Naive thymus-derived CD8-positive, alpha-beta T cell (primary cell): ENCODE results near the gene ZNF581. TPM values are rescaled to one million over a fixed set of nuclear protein-coding genes. Genes with fewer than 3 reads are reported as not detected.

Experiments
- ATAC-seq, 2 donors: fragments of 150-1000 bp; cut with Tn5 transposase in 1 of 2; sonication (Bioruptor Pico), chemical (Tn5 transposase) in 1 of 2; 1 replicate in 1 of 2; 2 replicates in 1 of 2; pipeline ENCODE4 v1.10.0; 2021; ENCODE audit warnings: mild to moderate bottlenecking in 2 of 2, moderate library complexity in 2 of 2
- POLR2A ChIA-PET: fragments of 350-600 bp; sonication (Branson Sonifier 250); formaldehyde crosslinking; loops from one replicate; lab custom pipeline; 2021; ENCODE audit warnings: antibody characterized with exemption; lab: Charles Lee
- DNase-seq, 10 donors: peaks; one replicate each; pipeline versions ENCODE4 v3.0.0 to v3.0.0-alpha.2; 2020 to 2022
- H3K27ac Mint-ChIP-seq, 10 donors: one replicate each; pipeline ENCODE4 v1.8.0; 2020 to 2022; ENCODE audit warnings: mild to moderate bottlenecking in 10 of 10, mixed read lengths in 10 of 10, moderate library complexity in 4 of 10, inconsistent platforms in 1 of 10
- H3K27me3 Mint-ChIP-seq, 5 donors: one replicate each; pipeline ENCODE4 v1.8.0; 2021 to 2022; ENCODE audit warnings: mixed read lengths in 5 of 5
- H3K36me3 Mint-ChIP-seq, 3 donors: one replicate each; pipeline ENCODE4 v1.8.0; 2020 to 2022; ENCODE audit warnings: mixed read lengths in 3 of 3, mild to moderate bottlenecking in 2 of 3, inconsistent platforms in 1 of 3
- H3K4me1 Mint-ChIP-seq, 4 donors: one replicate each; pipeline ENCODE4 v1.8.0; 2021 to 2022; ENCODE audit warnings: mixed read lengths in 4 of 4
- H3K4me3 Mint-ChIP-seq, 10 donors: one replicate each; pipeline ENCODE4 v1.8.0; 2020 to 2022; ENCODE audit warnings: mild to moderate bottlenecking in 10 of 10, mixed read lengths in 10 of 10, moderate library complexity in 6 of 10, inconsistent platforms in 1 of 10
- H3K9me3 Mint-ChIP-seq, 9 donors: one replicate each; pipeline ENCODE4 v1.8.0; 2020 to 2022; ENCODE audit warnings: mixed read lengths in 9 of 9, mild to moderate bottlenecking in 3 of 9, inconsistent platforms in 1 of 9, moderate library complexity in 1 of 9
- polyA plus RNA-seq, 3 donors: library from polyadenylated mRNA; unstranded; fragments of 300-500 nt; fragmentation: Illumina TruSeq; gene quantifications; one replicate each; pipeline ENCODE4 v1.2.3, GENCODE V29; 2021
- total RNA-seq, 8 experiments: library from RNA in 2 of 8; stranded (reverse) in 2 of 8; gene quantifications; one replicate each; pipeline ENCODE4 v1.2.3 and lab custom pipeline; 2021 to 2026

Gene ZNF581
- total and polyA plus RNA-seq, 5 experiments from 2014 or later: 21.2 to 36.3 (median 34.9) TPM

- no peak for ATAC-seq
- H3K4me3 Mint-ChIP-seq: peak overlapping the region in 3 of 10 donors; percentile 12 to 26 (median 14)
- DNase-seq: no peak
- H3K4me1 Mint-ChIP-seq: peaks cover 14 to 54% (median 43%) of the 10 kb centered on the region in 4 donors
- H3K36me3 Mint-ChIP-seq: peaks cover 2 to 84% (median 4%) of the 10 kb centered on the region in 3 donors
- POLR2A ChIA-PET: interaction anchor here (1.0 to 1.6 kb wide), 5 partner anchors 12 to 38 kb away, joined by 3 to 8 read pairs (median 6); partner anchors contain the start of gene U2AF2
- no peaks in the 10 kb centered on the region for H3K27me3 Mint-ChIP-seq
- H3K27ac Mint-ChIP-seq: peak overlapping the region in 6 of 10 donors; percentile 34 to 75 (median 58)
- H3K9me3 Mint-ChIP-seq: no peaks in the 10 kb centered on the region
Measured at GRCh38 chr19:55670280-55671053, 27.0 kb downstream of the ZNF581 start.

DNA sequence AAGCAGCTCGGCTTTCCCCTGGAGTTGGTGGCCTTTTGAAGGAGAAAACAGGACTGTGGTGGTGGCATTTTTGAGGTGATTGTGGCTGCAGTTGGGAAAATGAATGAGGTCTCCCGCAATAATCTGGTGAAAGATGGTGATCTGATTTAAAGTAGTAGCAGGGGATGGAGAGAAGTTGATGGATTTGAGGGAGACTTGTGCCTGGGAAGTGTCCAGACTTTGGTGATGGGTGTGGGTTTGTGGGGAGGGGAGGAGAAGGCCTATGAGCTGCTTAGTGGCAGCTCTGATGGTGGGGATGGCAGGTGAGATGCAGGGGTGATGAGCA lies 27.6 kb downstream of the ZNF581 start:
- Mint-ChIP-seq H3K9me3 (no peaks in the 10 kb centered on the region), H3K4me1 (peaks cover 19 to 57% (median 48%) of the 10 kb centered on the region in 4 donors), H3K36me3 (peaks cover 4 to 79% (median 4%) of the 10 kb centered on the region in 3 donors), H3K4me3 (peak overlapping the region in 1 of 10 donors; percentile 7), H3K27me3 (no peaks in the 10 kb centered on the region), H3K27ac (peak overlapping the region in 5 of 10 donors; percentile 46 to 62 (median 57))
- POLR2A ChIA-PET: interaction anchor here (1.0 to 1.6 kb wide), 4 partner anchors 14 to 39 kb away, joined by 3 to 8 read pairs (median 6); partner anchors contain the start of gene U2AF2
- DNase-seq (no peak), ATAC-seq (no peak)

DNA sequence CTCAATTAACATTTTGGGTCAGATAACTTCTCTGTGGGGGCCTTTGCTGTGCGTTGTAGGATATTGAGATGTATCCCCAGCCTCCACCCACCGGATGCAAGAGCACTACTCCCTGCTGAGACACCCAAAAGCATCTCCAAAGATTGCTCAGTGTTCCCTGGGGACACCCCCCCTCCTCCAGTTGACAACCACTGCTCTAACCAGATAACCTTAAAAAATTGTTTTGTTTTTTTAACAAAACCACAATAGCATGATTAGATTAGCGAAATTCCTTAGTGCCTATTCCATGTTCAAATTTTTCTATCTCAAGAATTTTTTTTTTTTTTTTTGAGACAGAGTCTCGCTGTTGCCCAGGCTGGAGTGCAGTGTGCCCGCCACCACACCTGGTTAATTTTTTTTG lies 29.0 kb downstream of the ZNF581 start:
- no peak for ATAC-seq
- peak overlapping the region in 9 of 10 donors; percentile 22 to 90 (median 66) for H3K27ac Mint-ChIP-seq
- peaks cover 26 to 68% (median 57%) of the 10 kb centered on the region in 4 donors for H3K4me1 Mint-ChIP-seq
- POLR2A ChIA-PET: interaction anchor here (1.2 kb wide), 1 partner anchor 19 kb away, joined by 3 read pairs; no protein-coding TSS in a partner anchor
- peaks cover 0 to 65% (median 4%) of the 10 kb centered on the region in 3 donors for H3K36me3 Mint-ChIP-seq
- DNase-seq: no peak
- H3K9me3 Mint-ChIP-seq: no peaks in the 10 kb centered on the region
- H3K27me3 Mint-ChIP-seq: no peaks in the 10 kb centered on the region
- peak overlapping the region in 3 of 10 donors; percentile 3 to 39 (median 29) for H3K4me3 Mint-ChIP-seq

DNA sequence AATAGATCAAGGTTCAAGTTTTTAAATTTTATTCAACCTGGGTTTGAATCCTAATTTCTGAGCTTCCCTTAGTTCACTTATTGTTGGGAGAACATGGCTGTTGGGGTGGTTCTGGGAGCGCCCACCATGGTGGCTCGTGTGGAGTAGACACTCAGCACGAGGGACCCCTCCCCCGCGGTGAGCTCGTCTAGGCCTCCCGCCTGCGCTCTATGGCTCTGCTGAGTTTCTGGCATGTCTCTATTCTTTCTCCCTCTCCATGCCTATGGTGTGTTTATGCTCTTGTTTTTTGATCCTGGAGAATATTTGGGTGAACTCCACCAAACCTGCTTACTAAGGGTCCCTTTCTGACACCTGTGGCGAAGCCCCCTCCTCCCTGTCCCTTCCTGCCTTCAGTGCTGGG lies 30.0 kb downstream of the ZNF581 start:
- H3K36me3 Mint-ChIP-seq: peaks cover 2 to 63% (median 4%) of the 10 kb centered on the region in 3 donors
- H3K4me3 Mint-ChIP-seq: peak overlapping the region in 9 of 10 donors; percentile 1 to 50 (median 42)
- ATAC-seq (no peak), DNase-seq (no peak)
- H3K9me3 Mint-ChIP-seq: no peaks in the 10 kb centered on the region
- H3K27me3 Mint-ChIP-seq: no peaks in the 10 kb centered on the region
- POLR2A ChIA-PET: interaction anchor here (0.6 to 1.1 kb wide), 6 partner anchors 16 to 266 kb away, joined by 3 to 5 read pairs (median 3); partner anchors contain the start of gene UBE2S
- peaks cover 33 to 71% (median 63%) of the 10 kb centered on the region in 4 donors for H3K4me1 Mint-ChIP-seq
- H3K27ac Mint-ChIP-seq: peak overlapping the region; percentile 8 to 93 (median 81)

- Mint-ChIP-seq H3K4me1 (peaks cover 37 to 75% (median 66%) of the 10 kb centered on the region in 4 donors), H3K27me3 (no peaks in the 10 kb centered on the region), H3K9me3 (no peaks in the 10 kb centered on the region), H3K27ac (peak overlapping the region in 9 of 10 donors; percentile 58 to 93 (median 89)), H3K4me3 (peak overlapping the region; percentile 1 to 98 (median 42)), H3K36me3 (peaks cover 2 to 63% (median 4%) of the 10 kb centered on the region in 3 donors)
- no peak for DNase-seq
- POLR2A ChIA-PET: interaction anchor here (0.7 to 1.5 kb wide), 5 partner anchors 17 to 73 kb away, joined by 3 to 8 read pairs (median 4); partner anchors contain the start of gene U2AF2
- ATAC-seq: no peak
Measured at GRCh38 chr19:55673889-55674288, 30.4 kb downstream of the ZNF581 start.

DNA sequence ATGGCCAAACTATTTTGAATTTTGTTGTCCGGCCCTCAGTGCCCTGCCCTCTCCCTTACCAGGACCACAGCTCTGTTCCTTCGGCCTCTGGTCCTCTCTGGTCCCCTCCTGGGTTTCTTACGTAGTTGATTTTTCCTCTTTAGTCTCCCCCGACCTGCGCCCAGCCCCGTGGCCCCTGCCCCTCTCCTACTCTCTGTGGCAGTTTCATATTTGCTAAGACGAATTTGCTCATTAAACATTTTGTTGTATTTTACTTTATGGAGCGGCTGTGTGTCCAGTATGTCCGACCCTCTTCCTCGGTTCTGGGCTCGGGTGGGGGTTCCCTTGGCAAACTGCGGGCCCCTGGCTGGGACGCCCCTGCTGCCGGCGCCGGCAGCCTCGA lies 31.0 kb downstream of the ZNF581 start:
- Mint-ChIP-seq H3K27ac (peak overlapping the region; percentile 37 to 96 (median 89)), H3K4me3 (peak overlapping the region; percentile 46 to 98 (median 62)), H3K27me3 (no peaks in the 10 kb centered on the region), H3K9me3 (no peaks in the 10 kb centered on the region), H3K4me1 (peaks cover 38 to 77% (median 70%) of the 10 kb centered on the region in 4 donors), H3K36me3 (peaks cover 2 to 62% (median 4%) of the 10 kb centered on the region in 3 donors)
- no peak for DNase-seq
- POLR2A ChIA-PET: interaction anchor here (1.0 to 1.5 kb wide), 4 partner anchors 18 to 39 kb away, joined by 3 to 8 read pairs (median 6); partner anchors contain the start of genes U2AF2 and ZNF581
- no peak for ATAC-seq

DNA sequence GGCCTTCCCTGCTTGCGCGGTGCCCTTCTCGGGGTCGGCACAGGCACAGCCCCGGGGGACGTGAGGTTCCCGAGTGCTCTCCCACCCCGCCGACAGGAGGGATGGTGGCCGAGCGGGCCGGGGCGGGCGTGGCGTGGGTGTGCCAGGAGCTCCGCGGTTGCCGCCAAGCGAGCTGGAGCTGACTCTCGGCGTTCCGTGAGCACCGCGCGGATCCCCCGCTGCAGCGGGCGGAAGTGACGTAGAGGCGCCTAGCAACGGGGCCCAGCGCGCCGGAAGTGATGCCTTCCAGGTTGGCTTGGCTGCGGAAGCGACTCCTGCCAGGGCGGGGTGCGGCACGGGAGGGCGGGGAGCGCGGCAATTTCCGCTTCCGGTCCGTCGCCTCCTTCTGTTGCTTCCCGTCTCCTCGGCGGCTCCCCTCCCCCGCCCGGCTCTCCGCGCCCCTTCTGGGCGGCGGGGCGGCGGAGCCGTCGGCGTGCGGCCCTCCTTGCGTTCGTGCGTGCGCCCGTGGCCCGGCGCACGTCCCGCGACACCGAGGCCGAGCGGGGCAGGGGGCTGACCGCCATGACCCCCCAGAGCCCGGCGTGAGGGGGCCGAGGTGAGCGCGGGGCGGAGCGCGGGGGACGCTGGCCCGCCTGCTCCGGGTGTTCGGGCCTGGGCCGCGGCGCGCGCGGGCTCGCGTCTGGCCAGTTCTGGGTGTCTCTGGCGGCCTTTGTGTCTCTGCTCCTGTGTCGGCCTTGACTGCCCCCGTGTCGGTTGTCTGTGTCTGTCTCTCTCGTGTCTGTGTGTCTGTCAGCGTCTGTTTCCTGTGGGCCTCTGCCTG lies 31.6 kb downstream of the ZNF581 start, which contains the start of gene EPN1:
Gene EPN1 (plus strand): TSS at position 386 of the 820 bp plus-strand sequence. CDS start 3,402 bp downstream, outside the sequence.
- POLR2A ChIA-PET: interaction anchor here (1.0 to 1.9 kb wide), 4 partner anchors 18 to 32 kb away, joined by 4 to 8 read pairs (median 6); partner anchors contain the start of genes U2AF2 and ZNF581

GRCh38 chr19:55675661-55676354 lies 32.4 kb downstream of the ZNF581 start:
- H3K36me3 Mint-ChIP-seq: peaks cover 2 to 63% (median 4%) of the 10 kb centered on the region in 3 donors
- peaks cover 40 to 80% (median 69%) of the 10 kb centered on the region in 4 donors for H3K4me1 Mint-ChIP-seq
- peak overlapping the region; percentile 94 to 98 (median 96) for H3K4me3 Mint-ChIP-seq
- H3K27me3 Mint-ChIP-seq: no peaks in the 10 kb centered on the region
- ATAC-seq (no peak), DNase-seq (no peak)
- POLR2A ChIA-PET: interaction anchor here (0.6 to 1.9 kb wide), 2 partner anchors 21 to 23 kb away, joined by 3 to 5 read pairs; partner anchors contain the start of gene U2AF2
- H3K27ac Mint-ChIP-seq: peak overlapping the region; percentile 89 to 99 (median 96)
- no peaks in the 10 kb centered on the region for H3K9me3 Mint-ChIP-seq

More for the DNA sequence above, 31.6 kb downstream of the ZNF581 start, which contains the start of gene EPN1:
- DNase-seq (peak; percentile 88 to 99 (median 97)), ATAC-seq (peak; percentile 89 to 93)
- Mint-ChIP-seq H3K36me3 (peaks cover 2 to 63% (median 4%) of the 10 kb centered on the region in 3 donors), H3K9me3 (no peaks in the 10 kb centered on the region), H3K4me1 (peaks cover 42 to 81% (median 71%) of the 10 kb centered on the region in 4 donors), H3K27ac (peak within 1 kb of the TSS; percentile 89 to 99 (median 96)), H3K27me3 (no peaks in the 10 kb centered on the region), H3K4me3 (peak within 1 kb of the TSS; percentile 94 to 98 (median 96))

DNA sequence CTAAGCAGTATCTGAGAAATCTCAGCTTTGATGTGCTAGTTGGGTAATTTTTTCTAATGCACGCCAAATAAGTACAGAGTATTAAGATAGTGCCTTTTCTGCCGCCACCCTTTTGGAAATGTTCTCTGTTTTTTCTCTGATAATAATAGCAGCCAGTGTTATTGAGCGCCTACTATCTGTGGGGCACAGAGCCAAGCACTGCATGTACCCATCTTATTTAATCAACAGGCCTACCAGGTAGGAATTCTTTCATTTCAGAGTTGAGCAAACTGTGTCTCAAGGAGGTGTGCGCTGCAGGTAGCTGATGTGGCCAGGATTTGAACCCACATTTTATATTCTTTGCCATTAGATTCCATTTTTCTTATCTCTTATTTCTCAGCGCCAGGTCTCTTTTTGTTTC lies 32.9 kb downstream of the ZNF581 start:
- no peak for ATAC-seq
- Mint-ChIP-seq H3K27ac (peak overlapping the region in 7 of 10 donors; percentile 70 to 97 (median 87)), H3K36me3 (peaks cover 2 to 61% (median 4%) of the 10 kb centered on the region in 3 donors), H3K9me3 (no peaks in the 10 kb centered on the region), H3K27me3 (no peaks in the 10 kb centered on the region), H3K4me1 (peaks cover 36 to 78% (median 66%) of the 10 kb centered on the region in 4 donors), H3K4me3 (peak overlapping the region; percentile 86 to 98 (median 96))
- no peak for DNase-seq
- POLR2A ChIA-PET: interaction anchor here (1.0 to 1.9 kb wide), 2 partner anchors 10 to 22 kb away, joined by 3 to 5 read pairs; partner anchors contain the start of gene U2AF2

DNA sequence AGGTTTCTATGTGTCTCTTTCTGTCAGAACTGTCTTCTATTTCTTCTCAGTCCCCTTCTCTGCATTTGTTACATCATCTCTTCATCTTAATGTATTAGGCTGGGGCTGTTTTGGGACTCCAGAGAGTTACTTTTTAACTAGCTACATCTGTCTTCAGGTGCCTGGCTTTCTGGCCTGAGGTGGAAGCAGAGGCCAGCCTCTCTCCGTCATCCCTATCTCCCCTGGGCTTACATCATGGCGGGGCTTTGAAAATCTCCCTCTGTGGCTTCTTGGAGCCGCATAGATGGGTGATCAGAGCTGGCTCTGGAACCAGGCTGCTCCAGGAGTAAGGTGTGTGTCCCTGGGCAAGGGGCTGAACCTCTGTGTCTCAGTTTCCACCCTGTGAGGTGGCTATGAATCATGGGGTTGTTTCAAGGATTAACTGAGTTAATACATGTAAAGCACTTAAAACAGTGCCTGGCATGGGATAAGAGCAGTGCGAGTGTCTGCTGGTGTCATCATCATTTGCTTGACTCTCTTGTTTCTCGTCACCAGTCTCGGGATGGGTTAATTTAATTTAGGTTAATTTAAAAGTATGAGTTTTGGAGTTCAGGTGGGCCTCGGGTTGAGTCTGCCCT lies 33.5 kb downstream of the ZNF581 start:
- Mint-ChIP-seq H3K36me3 (peaks cover 2 to 60% (median 4%) of the 10 kb centered on the region in 3 donors), H3K4me1 (peaks cover 34 to 75% (median 65%) of the 10 kb centered on the region in 4 donors), H3K4me3 (peak overlapping the region; percentile 86 to 98 (median 96)), H3K27ac (peak overlapping the region in 9 of 10 donors; percentile 1 to 97 (median 86)), H3K9me3 (no peaks in the 10 kb centered on the region), H3K27me3 (no peaks in the 10 kb centered on the region)
- ATAC-seq (no peak), DNase-seq (no peak)
- POLR2A ChIA-PET: interaction anchor here (1.0 to 1.9 kb wide), 2 partner anchors 10 to 23 kb away, joined by 3 to 5 read pairs; partner anchors contain the start of gene U2AF2
